Measurements from ENCODE around the gene MALL.
"Not testable (repeated sequence)": the region's sequence is repeated elsewhere in the genome, so short reads cannot be mapped to it uniquely, and the experiment has no call there.

The MALL gene

GRCh38 chr2:110120171-110121051, 4.8 kb upstream of the MALL start:
- no peak for DNase-seq (ENCODE audit: low read depth in 2 of 3, low spot score in 2 of 3)

GRCh38 chr2:110116033-110116710, 550 bp upstream of the MALL start:
- DNase-seq (ENCODE audit: low read depth in 2 of 3, low spot score in 2 of 3), result no peak

- no peak for DNase-seq (ENCODE audit: low read depth in 2 of 3, low spot score in 2 of 3)
Observed at GRCh38 chr2:110114831-110115255, 779 bp downstream of the MALL start.

- DNase-seq (ENCODE audit: low read depth in 2 of 3, low spot score in 2 of 3), result no peak
Observed at GRCh38 chr2:110113961-110114591, 1.5 kb downstream of the MALL start.

- not testable (repeated sequence) for DNase-seq (ENCODE audit: low read depth in 2 of 3, low spot score in 2 of 3)
Observed at GRCh38 chr2:110108291-110108690, 7.3 kb downstream of the MALL start.

GRCh38 chr2:110107092-110108079, 8.2 kb downstream of the MALL start:
- DNase-seq (ENCODE audit: low read depth in 2 of 3, low spot score in 2 of 3), result no peak

- DNase-seq (ENCODE audit: low read depth in 2 of 3, low spot score in 2 of 3), result no peak
Observed at GRCh38 chr2:110106642-110107041, 9.0 kb downstream of the MALL start.

- DNase-seq (ENCODE audit: low read depth in 2 of 3, low spot score in 2 of 3), result no peak
Observed at GRCh38 chr2:110105608-110106467, 9.8 kb downstream of the MALL start.

GRCh38 chr2:110105183-110105582, 10.4 kb downstream of the MALL start:
- no peak for DNase-seq (ENCODE audit: low read depth in 2 of 3, low spot score in 2 of 3)

GRCh38 chr2:110104025-110104771, 11.4 kb downstream of the MALL start:
- no peak for DNase-seq (ENCODE audit: low read depth in 2 of 3, low spot score in 2 of 3)

GRCh38 chr2:110103061-110103961, 12.3 kb downstream of the MALL start:
- no peak for DNase-seq (ENCODE audit: low read depth in 2 of 3, low spot score in 2 of 3)

- no peak for DNase-seq (ENCODE audit: low read depth in 2 of 3, low spot score in 2 of 3)
Observed at GRCh38 chr2:110101901-110102803, 13.5 kb downstream of the MALL start.

GRCh38 chr2:110101280-110101844, 14.3 kb downstream of the MALL start:
- no peak for DNase-seq (ENCODE audit: low read depth in 2 of 3, low spot score in 2 of 3)

GRCh38 chr2:110100880-110101279, 14.7 kb downstream of the MALL start:
- DNase-seq (ENCODE audit: low read depth in 2 of 3, low spot score in 2 of 3), result not testable (repeated sequence)

- no peak for DNase-seq (ENCODE audit: low read depth in 2 of 3, low spot score in 2 of 3)
Observed at GRCh38 chr2:110100480-110100879, 15.1 kb downstream of the MALL start.

- no peak for DNase-seq (ENCODE audit: low read depth in 2 of 3, low spot score in 2 of 3)
Observed at GRCh38 chr2:110099471-110100225, 16.0 kb downstream of the MALL start.
